ENCODE data around the gene PLXDC1. TPM values are rescaled to one million over a fixed set of nuclear protein-coding genes. Genes with fewer than 3 reads are reported as not detected.
"Not testable (repeated sequence)": the region's sequence is repeated elsewhere in the genome, so short reads cannot be mapped to it uniquely, and the experiment has no call there.

Gene PLXDC1
- total RNA-seq, 1 donor from 2014 or later = 12.2 TPM

DNA sequence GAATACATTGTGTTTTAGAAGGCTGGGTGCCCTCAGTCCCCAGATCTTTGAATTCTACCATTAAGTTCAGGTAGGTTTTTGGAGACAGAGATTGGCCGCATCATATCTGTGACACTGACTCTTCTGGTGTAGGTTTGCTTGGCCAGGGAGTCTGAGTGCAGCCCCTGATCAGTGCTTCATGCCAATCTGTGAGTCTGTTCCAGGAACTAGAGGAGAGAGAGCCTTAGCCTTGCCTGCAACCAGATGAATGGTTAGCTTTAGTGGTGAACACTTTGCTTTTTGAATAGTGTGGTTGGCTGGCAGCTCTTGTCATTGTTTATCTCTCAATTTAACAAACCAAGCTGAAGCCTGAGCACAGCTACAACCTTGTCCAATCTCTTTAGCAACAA is 87.8 kb downstream of the PLXDC1 start:
- no peaks in the 10 kb centered on the region for H3K9me3 ChIP-seq (replicated peaks)
- H3K27me3 ChIP-seq (ENCODE audit: low read depth) = no peaks in the 10 kb centered on the region
- DNase-seq = no peak
- TF ChIP-seq, protein P1, sequence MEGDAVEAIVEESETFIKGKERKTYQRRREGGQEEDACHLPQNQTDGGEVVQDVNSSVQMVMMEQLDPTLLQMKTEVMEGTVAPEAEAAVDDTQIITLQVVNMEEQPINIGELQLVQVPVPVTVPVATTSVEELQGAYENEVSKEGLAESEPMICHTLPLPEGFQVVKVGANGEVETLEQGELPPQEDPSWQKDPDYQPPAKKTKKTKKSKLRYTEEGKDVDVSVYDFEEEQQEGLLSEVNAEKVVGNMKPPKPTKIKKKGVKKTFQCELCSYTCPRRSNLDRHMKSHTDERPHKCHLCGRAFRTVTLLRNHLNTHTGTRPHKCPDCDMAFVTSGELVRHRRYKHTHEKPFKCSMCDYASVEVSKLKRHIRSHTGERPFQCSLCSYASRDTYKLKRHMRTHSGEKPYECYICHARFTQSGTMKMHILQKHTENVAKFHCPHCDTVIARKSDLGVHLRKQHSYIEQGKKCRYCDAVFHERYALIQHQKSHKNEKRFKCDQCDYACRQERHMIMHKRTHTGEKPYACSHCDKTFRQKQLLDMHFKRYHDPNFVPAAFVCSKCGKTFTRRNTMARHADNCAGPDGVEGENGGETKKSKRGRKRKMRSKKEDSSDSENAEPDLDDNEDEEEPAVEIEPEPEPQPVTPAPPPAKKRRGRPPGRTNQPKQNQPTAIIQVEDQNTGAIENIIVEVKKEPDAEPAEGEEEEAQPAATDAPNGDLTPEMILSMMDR (IDR thresholded peaks at IDR 0.05; ENCODE audit: borderline replicate concordance) = no peak
- no peak overlapping the region for H3K27ac ChIP-seq (replicated peaks)
- intact Hi-C loops (cut with micrococcal nuclease) = no loop called here
- H3K4me3 ChIP-seq = no peak overlapping the region
- peaks cover 21% of the 10 kb centered on the region for H3K4me1 ChIP-seq
- no peaks in the 10 kb centered on the region for H3K36me3 ChIP-seq

DNA sequence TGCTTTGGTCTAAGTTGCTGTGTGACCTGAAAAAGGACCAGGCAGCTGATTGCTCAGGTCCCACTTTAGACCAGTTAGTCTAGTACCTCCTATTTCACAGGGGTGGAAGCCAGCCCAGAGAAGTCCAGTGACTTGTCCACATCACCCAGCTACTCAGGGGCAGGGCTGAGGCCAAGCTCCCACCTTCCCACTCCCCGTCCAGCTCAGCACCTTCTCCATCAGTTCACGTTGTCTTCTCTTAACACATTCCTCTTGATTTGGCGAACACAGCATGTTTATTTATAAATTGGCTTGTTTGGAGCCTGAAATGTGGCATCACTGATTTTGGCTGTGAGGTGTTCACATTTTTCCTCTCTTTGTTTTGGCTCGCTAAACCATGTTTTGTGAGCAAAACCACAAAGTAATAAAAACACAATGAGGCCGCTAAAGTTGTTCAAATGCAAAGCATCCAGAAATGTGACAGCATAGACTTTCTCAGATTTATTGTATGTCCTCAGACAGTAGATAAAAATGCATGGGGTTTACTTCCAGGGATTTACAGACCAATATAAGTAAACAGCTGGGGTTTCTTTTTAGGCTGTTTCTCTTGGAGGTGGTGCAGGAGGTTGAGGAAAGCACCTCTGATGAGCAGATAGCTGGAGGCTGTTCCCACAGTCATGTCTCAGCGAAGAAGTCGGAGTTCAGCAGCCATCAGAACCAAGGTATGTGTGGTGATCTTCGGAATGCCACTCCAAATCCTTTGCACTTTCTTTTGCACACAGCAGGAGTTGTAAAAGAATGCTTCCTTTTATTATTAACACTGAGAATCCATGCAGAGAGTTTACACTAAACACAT is 88.4 kb downstream of the PLXDC1 start:
- intact Hi-C loops (cut with micrococcal nuclease) = no loop called here
- H3K27ac ChIP-seq (replicated peaks) = no peak overlapping the region
- peaks cover 21% of the 10 kb centered on the region for H3K4me1 ChIP-seq
- TF ChIP-seq, protein P1 (IDR thresholded peaks at IDR 0.05; ENCODE audit: borderline replicate concordance) = no peak
- no peak overlapping the region for H3K4me3 ChIP-seq
- DNase-seq = no peak
- H3K36me3 ChIP-seq = no peaks in the 10 kb centered on the region
- no peaks in the 10 kb centered on the region for H3K9me3 ChIP-seq (replicated peaks)
- no peaks in the 10 kb centered on the region for H3K27me3 ChIP-seq (ENCODE audit: low read depth)

DNA sequence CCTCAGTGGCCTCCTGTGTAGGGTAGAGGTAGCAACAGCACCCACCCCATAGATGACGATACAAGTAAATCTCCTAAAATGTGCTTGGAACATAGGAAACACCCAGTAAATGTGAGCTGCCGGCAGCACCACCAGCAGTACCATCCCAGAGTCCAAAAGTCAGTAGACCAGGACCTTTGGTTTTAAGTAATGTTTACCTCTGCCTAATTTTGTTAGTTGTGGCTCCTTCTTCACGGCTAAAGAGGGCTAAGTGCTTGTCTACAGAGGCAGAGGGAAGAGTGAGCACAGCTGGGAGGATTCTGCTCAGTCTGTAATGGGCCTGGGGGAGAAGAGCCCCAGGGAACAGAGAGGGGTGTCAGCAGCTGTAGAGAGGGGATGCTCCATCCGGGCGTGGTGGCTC is 92.9 kb downstream of the PLXDC1 start:
- Histone ChIP-seq H3K9me3 (replicated peaks) (no peaks in the 10 kb centered on the region), H3K4me1 (peaks cover 21% of the 10 kb centered on the region), H3K4me3 (no peak overlapping the region), H3K36me3 (no peaks in the 10 kb centered on the region), H3K27ac (replicated peaks) (no peak overlapping the region), H3K27me3 (ENCODE audit: low read depth) (no peaks in the 10 kb centered on the region)
- TF ChIP-seq, protein P1 (IDR thresholded peaks at IDR 0.05; ENCODE audit: borderline replicate concordance) = no peak
- no peak for DNase-seq
- intact Hi-C loops (cut with micrococcal nuclease) = no loop called here

DNA sequence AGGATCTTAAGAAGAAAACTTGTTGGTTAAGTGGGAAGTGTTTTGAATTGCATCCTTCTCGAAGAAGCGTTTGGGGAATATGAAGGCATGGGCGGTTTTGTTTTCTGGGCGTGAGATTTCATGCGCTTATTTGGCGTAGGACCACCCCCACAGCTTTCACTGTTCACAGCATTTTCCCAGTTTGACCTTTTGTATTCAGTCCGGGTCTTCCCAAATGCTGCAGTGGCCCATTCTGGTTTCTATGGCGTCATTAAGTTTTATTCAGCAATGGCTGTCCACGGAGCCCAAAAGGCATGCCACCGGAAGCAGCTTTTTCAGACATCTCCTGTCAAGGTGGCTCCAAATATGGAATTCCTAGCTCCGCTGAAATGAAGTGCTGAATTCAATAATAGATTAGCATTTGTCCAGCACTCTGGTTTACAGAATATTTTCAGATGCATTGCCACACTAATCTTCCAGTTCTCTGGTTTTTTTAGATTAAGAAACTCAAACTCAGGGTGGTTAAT is 93.7 kb downstream of the PLXDC1 start:
- intact Hi-C loops (cut with micrococcal nuclease) = no loop called here

DNA sequence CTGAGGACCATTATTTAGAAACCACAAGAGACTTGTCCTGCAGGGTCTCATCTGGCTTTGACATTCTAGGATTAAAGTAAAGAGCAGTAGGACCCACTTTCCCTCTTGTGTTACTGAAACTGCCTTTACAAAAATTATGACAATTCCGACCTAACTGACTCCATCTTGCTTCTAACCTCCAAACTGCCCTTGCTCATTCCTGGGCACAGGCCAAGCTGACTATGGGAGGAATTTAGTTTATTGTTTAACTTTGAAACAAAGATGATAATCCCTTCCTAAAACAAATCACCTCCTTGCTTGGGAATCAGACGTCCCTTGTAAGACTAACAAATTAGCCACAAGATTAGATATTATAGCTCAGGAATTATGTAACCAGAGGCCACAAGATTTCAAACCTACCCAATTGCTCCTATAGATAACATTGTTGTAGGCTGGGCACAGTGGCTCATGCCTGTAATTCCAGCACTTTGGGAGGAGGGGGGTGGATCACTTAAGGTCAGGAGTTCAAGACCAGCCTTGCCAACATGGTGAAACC is 97.3 kb downstream of the PLXDC1 start:
- H3K27me3 ChIP-seq (ENCODE audit: low read depth) = no peaks in the 10 kb centered on the region
- no peaks in the 10 kb centered on the region for H3K36me3 ChIP-seq
- H3K4me1 ChIP-seq = peaks cover 11% of the 10 kb centered on the region
- TF ChIP-seq, protein P1 (IDR thresholded peaks at IDR 0.05; ENCODE audit: borderline replicate concordance) = no peak
- no peak overlapping the region for H3K4me3 ChIP-seq
- H3K27ac ChIP-seq (replicated peaks) = no peak overlapping the region
- peaks cover 4% of the 10 kb centered on the region for H3K9me3 ChIP-seq (replicated peaks)
- DNase-seq = no peak
- intact Hi-C loops (cut with micrococcal nuclease) = no loop called here

More for the DNA sequence above, 93.7 kb downstream of the PLXDC1 start:
- no peak for DNase-seq
- H3K27me3 ChIP-seq (ENCODE audit: low read depth) = no peaks in the 10 kb centered on the region
- H3K27ac ChIP-seq (replicated peaks) = peak overlapping the region; percentile 68
- H3K9me3 ChIP-seq (replicated peaks) = no peaks in the 10 kb centered on the region
- no peaks in the 10 kb centered on the region for H3K36me3 ChIP-seq
- peak overlapping the region; percentile 70 for H3K4me3 ChIP-seq
- TF ChIP-seq, protein P1 (IDR thresholded peaks at IDR 0.05; ENCODE audit: borderline replicate concordance) = no peak
- H3K4me1 ChIP-seq = peaks cover 13% of the 10 kb centered on the region

DNA sequence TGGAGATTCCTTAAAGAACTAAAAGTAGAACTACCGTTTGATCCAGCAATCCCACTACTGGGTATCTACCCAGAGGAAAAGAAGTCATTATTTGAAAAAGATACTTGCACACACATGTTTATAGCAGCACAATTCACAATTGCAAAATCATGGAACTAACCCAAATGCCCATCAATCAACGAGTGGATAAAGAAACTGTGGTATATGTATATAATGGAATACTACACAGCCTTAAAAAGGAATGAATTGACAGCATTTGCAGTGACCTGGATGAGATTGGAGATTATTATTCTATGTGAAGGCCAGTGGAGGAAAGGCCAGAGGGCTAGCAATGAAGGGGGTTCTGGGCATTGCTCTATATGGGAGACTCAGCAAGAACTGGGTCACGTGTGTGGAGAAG is 99.0 kb downstream of the PLXDC1 start:
- H3K4me3 ChIP-seq; intact Hi-C loops (cut with micrococcal nuclease); H3K36me3 ChIP-seq; DNase-seq; H3K4me1 ChIP-seq; H3K27me3 ChIP-seq (ENCODE audit: low read depth); H3K27ac ChIP-seq (replicated peaks): not testable (repeated sequence)
- H3K9me3 ChIP-seq (replicated peaks) = peaks cover 14% of the 10 kb centered on the region

Data from left ventricle myocardium inferior (tissue), 1 donor.